ENCODE results near the gene MBOAT1.

The MBOAT1 gene

GRCh38 chr6:20235041-20235440 lies 22.8 kb upstream of the MBOAT1 start:
- in situ Hi-C loops (cut with MboI; ENCODE audit: low sequenced_read_pairs): no loop called here

- in situ Hi-C loops (cut with MboI; ENCODE audit: low sequenced_read_pairs): no loop called here
These were observed 21.9 kb upstream of the MBOAT1 start for GRCh38 chr6:20234136-20234535.

GRCh38 chr6:20233007-20233730 lies 20.9 kb upstream of the MBOAT1 start:
- in situ Hi-C loops (cut with MboI; ENCODE audit: low sequenced_read_pairs): no loop called here

GRCh38 chr6:20232188-20232587 lies 19.9 kb upstream of the MBOAT1 start:
- in situ Hi-C loops (cut with MboI; ENCODE audit: low sequenced_read_pairs): no loop called here

- in situ Hi-C loops (cut with MboI; ENCODE audit: low sequenced_read_pairs): no loop called here
These were observed 18.3 kb upstream of the MBOAT1 start for GRCh38 chr6:20230401-20231119.

- in situ Hi-C loops (cut with MboI; ENCODE audit: low sequenced_read_pairs): no loop called here
These were observed 17.6 kb upstream of the MBOAT1 start for GRCh38 chr6:20229881-20230280.

GRCh38 chr6:20227350-20227749 lies 15.1 kb upstream of the MBOAT1 start:
- in situ Hi-C loops (cut with MboI; ENCODE audit: low sequenced_read_pairs): no loop called here

- in situ Hi-C loops (cut with MboI; ENCODE audit: low sequenced_read_pairs): no loop called here
These were observed 10.9 kb upstream of the MBOAT1 start for GRCh38 chr6:20223141-20223540.

GRCh38 chr6:20221421-20221820 lies 9.2 kb upstream of the MBOAT1 start:
- in situ Hi-C loops (cut with MboI; ENCODE audit: low sequenced_read_pairs): no loop called here

- in situ Hi-C loops (cut with MboI; ENCODE audit: low sequenced_read_pairs): no loop called here
These were observed 8.1 kb upstream of the MBOAT1 start for GRCh38 chr6:20220359-20220758.

- in situ Hi-C loops (cut with MboI; ENCODE audit: low sequenced_read_pairs): no loop called here
These were observed 5.6 kb upstream of the MBOAT1 start for GRCh38 chr6:20217891-20218290.

- in situ Hi-C loops (cut with MboI; ENCODE audit: low sequenced_read_pairs): no loop called here
These were observed 5.1 kb upstream of the MBOAT1 start for GRCh38 chr6:20217324-20217855.

GRCh38 chr6:20215310-20215709 lies 3.0 kb upstream of the MBOAT1 start:
- in situ Hi-C loops (cut with MboI; ENCODE audit: low sequenced_read_pairs): no loop called here

- in situ Hi-C loops (cut with MboI; ENCODE audit: low sequenced_read_pairs): no loop called here
These were observed 1.1 kb upstream of the MBOAT1 start for GRCh38 chr6:20213271-20213798.

GRCh38 chr6:20211941-20212391 lies 303 bp downstream of the MBOAT1 start:
- in situ Hi-C loops (cut with MboI; ENCODE audit: low sequenced_read_pairs): no loop called here

- in situ Hi-C loops (cut with MboI; ENCODE audit: low sequenced_read_pairs): no loop called here
These were observed 980 bp downstream of the MBOAT1 start for GRCh38 chr6:20211037-20211940.

- in situ Hi-C loops (cut with MboI; ENCODE audit: low sequenced_read_pairs): no loop called here
These were observed 2.1 kb downstream of the MBOAT1 start for GRCh38 chr6:20210158-20210557.

GRCh38 chr6:20208687-20209378 lies 3.4 kb downstream of the MBOAT1 start:
- in situ Hi-C loops (cut with MboI; ENCODE audit: low sequenced_read_pairs): no loop called here

- in situ Hi-C loops (cut with MboI; ENCODE audit: low sequenced_read_pairs): no loop called here
These were observed 5.2 kb downstream of the MBOAT1 start for GRCh38 chr6:20207088-20207418.

- in situ Hi-C loops (cut with MboI; ENCODE audit: low sequenced_read_pairs): no loop called here
These were observed 6.5 kb downstream of the MBOAT1 start for GRCh38 chr6:20205722-20206161.
